ENCODE data around the gene YOD1. TPM values are rescaled to one million over a fixed set of nuclear protein-coding genes. Genes with fewer than 3 reads are reported as not detected.

The YOD1 gene
- total and polyA plus RNA-seq, 2 donors (not counting 3 experiments of a cell fraction or from before 2014, with no cell fraction given) = 1.2 to 5.9 TPM

- no peaks in the 10 kb centered on the region for H4K20me1 ChIP-seq (replicated peaks; ENCODE audit: control insufficient read depth, extremely low read depth, insufficient read depth, low read length)
- no peak overlapping the region for H3K27ac ChIP-seq (ENCODE audit: insufficient read depth, low read depth, low read length)
- CTCF ChIA-PET = interaction anchor here (1.4 kb wide), 1 partner anchor 13 kb away, joined by 3 read pairs; the partner anchor contains the start of gene C1orf116
- no peak overlapping the region for H3K4me2 ChIP-seq (ENCODE audit: insufficient read depth, low read length)
- dilution Hi-C loops (cut with MboI; ENCODE audit: extremely low pct_ligation_motif_present, low sequenced_read_pairs) (no loop called here), intact Hi-C loops (cut with micrococcal nuclease) (no loop called here)
- TF ChIP-seq GATA2 (IDR thresholded peaks at IDR 0.05; ENCODE audit: insufficient read depth, insufficient read length, low read depth, low read length) (no peak), CTCF (IDR thresholded peaks at IDR 0.05; ENCODE audit: extremely low read depth in 1 of 2, insufficient read depth in 1 of 2, low read depth in 1 of 2, low read length in 2 of 2) (no peak)
- POLR2A ChIA-PET = no interaction called here
- peaks cover 0 to 5% of the 10 kb centered on the region in 2 experiments for H3K27me3 ChIP-seq (ENCODE audit: control insufficient read depth in 2 of 2, insufficient read depth in 2 of 2, low read length in 2 of 2)
- H3K79me2 ChIP-seq (ENCODE audit: control insufficient read depth, insufficient read depth, low read length) = no peaks in the 10 kb centered on the region
- no peak overlapping the region for H2AFZ ChIP-seq (ENCODE audit: low read depth, low read length)
- no peak for DNase-seq (ENCODE audit: low read depth, low spot score)
- H3K9me3 ChIP-seq (replicated peaks; ENCODE audit: control insufficient read depth, insufficient read depth, low read length) = no peaks in the 10 kb centered on the region
- no peaks in the 10 kb centered on the region for H3K4me1 ChIP-seq (ENCODE audit: control insufficient read depth, extremely low read depth, insufficient read depth, low read length)
- no peaks in the 10 kb centered on the region for H3K36me3 ChIP-seq (ENCODE audit: control insufficient read depth in 2 of 2, extremely low read depth in 1 of 2, insufficient read depth in 2 of 2, low read length in 2 of 2)
- BruUV-seq (replicated peaks) = no TSS peak
- H3K4me3 ChIP-seq (replicated peaks in 1 of 3; ENCODE audit: insufficient read depth in 1 of 3, low read depth in 1 of 3, low read length in 3 of 3) = no peak overlapping the region
- H3K9me1 ChIP-seq (replicated peaks; ENCODE audit: control insufficient read depth, extremely low read depth, insufficient read depth, low read length) = no peaks in the 10 kb centered on the region
- no peak overlapping the region for H3K9ac ChIP-seq (replicated peaks; ENCODE audit: extremely low read depth, insufficient read depth, low read length)
- no peak for FAIRE-seq
Measured at GRCh38 chr1:207019661-207020060, 31.3 kb downstream of the YOD1 start.

GRCh38 chr1:207019161-207019560, 31.8 kb downstream of the YOD1 start:
- CTCF ChIA-PET = interaction anchor here (1.4 kb wide), 1 partner anchor 13 kb away, joined by 3 read pairs; the partner anchor contains the start of gene C1orf116
- no peak overlapping the region for H3K9ac ChIP-seq (replicated peaks; ENCODE audit: extremely low read depth, insufficient read depth, low read length)
- POLR2A ChIA-PET = no interaction called here
- intact Hi-C loops (cut with micrococcal nuclease) = no loop called here
- H3K9me3 ChIP-seq (replicated peaks; ENCODE audit: control insufficient read depth, insufficient read depth, low read length) = no peaks in the 10 kb centered on the region
- H4K20me1 ChIP-seq (replicated peaks; ENCODE audit: control insufficient read depth, extremely low read depth, insufficient read depth, low read length) = no peaks in the 10 kb centered on the region
- no peak overlapping the region for H3K4me3 ChIP-seq (replicated peaks in 1 of 3; ENCODE audit: insufficient read depth in 1 of 3, low read depth in 1 of 3, low read length in 3 of 3)
- no peak for FAIRE-seq
- TF ChIP-seq CTCF (IDR thresholded peaks at IDR 0.05; ENCODE audit: extremely low read depth in 1 of 2, insufficient read depth in 1 of 2, low read depth in 1 of 2, low read length in 2 of 2) = no peak
- no peak for TF ChIP-seq POLR2AphosphoS5 (IDR thresholded peaks at IDR 0.05; ENCODE audit: insufficient read depth, low read depth, low read length)
- TF ChIP-seq MAX (IDR thresholded peaks at IDR 0.05; ENCODE audit: insufficient read depth, insufficient read length) = no peak
- no peak for TF ChIP-seq GATA2 (IDR thresholded peaks at IDR 0.05; ENCODE audit: insufficient read depth, insufficient read length, low read depth, low read length)
- no peak for TF ChIP-seq EZH2 (IDR thresholded peaks at IDR 0.05; ENCODE audit: borderline replicate concordance, low read depth, low read length, severe bottlenecking)
- no peak for TF ChIP-seq POLR2A (IDR thresholded peaks at IDR 0.05; ENCODE audit: low read depth, low read length)
- TF ChIP-seq JUN (IDR thresholded peaks at IDR 0.05; ENCODE audit: borderline replicate concordance, insufficient read depth, insufficient read length, low read depth) = no peak
- TF ChIP-seq FOS (IDR thresholded peaks at IDR 0.05; ENCODE audit: borderline replicate concordance, insufficient read depth, low read length) = no peak
- TF ChIP-seq MYC (IDR thresholded peaks at IDR 0.05; ENCODE audit: low read depth, low read length) = no peak
- H3K36me3 ChIP-seq (ENCODE audit: control insufficient read depth in 2 of 2, extremely low read depth in 1 of 2, insufficient read depth in 2 of 2, low read length in 2 of 2) = no peaks in the 10 kb centered on the region
- BruUV-seq (replicated peaks) = no TSS peak
- no peak overlapping the region for H2AFZ ChIP-seq (ENCODE audit: low read depth, low read length)
- DNase-seq (ENCODE audit: low read depth, low spot score) = no peak
- dilution Hi-C loops (cut with MboI; ENCODE audit: extremely low pct_ligation_motif_present, low sequenced_read_pairs) = no loop called here
- H3K9me1 ChIP-seq (replicated peaks; ENCODE audit: control insufficient read depth, extremely low read depth, insufficient read depth, low read length) = no peaks in the 10 kb centered on the region
- peaks cover 0 to 5% of the 10 kb centered on the region in 2 experiments for H3K27me3 ChIP-seq (ENCODE audit: control insufficient read depth in 2 of 2, insufficient read depth in 2 of 2, low read length in 2 of 2)
- H3K4me1 ChIP-seq (ENCODE audit: control insufficient read depth, extremely low read depth, insufficient read depth, low read length) = no peaks in the 10 kb centered on the region
- no peak overlapping the region for H3K27ac ChIP-seq (ENCODE audit: insufficient read depth, low read depth, low read length)
- no peaks in the 10 kb centered on the region for H3K79me2 ChIP-seq (ENCODE audit: control insufficient read depth, insufficient read depth, low read length)
- no peak overlapping the region for H3K4me2 ChIP-seq (ENCODE audit: insufficient read depth, low read length)
